GM23338 (cell line): ENCODE data around the gene CEACAM7.

Experiments used
- EZH2 ChIP-seq: fragments of 200-600 bp; sonication (generic); IDR thresholded peaks from one replicate; pipeline ENCODE4 v1.8.0; 2017; ENCODE audit warnings: antibody characterized with exemption, mild to moderate bottlenecking, low read depth; ENCODE audit not compliant: unreplicated experiment
- EZH2phosphoT487 ChIP-seq: fragments of 200-600 bp; sonication (generic); IDR thresholded peaks from one replicate; pipeline ENCODE4 v1.8.1; 2018; ENCODE audit warnings: antibody characterized with exemption; ENCODE audit not compliant: unreplicated experiment
- JUNB ChIP-seq: IDR thresholded peaks from one replicate; pipeline ENCODE4 v1.6.1; 2016; ENCODE audit warnings: antibody characterized with exemption; ENCODE audit not compliant: unreplicated experiment
- NANOG ChIP-seq: IDR thresholded peaks from 2 replicates; pipeline ENCODE4 v1.6.1; 2016; ENCODE audit warnings: antibody characterized with exemption, borderline replicate concordance
- POLR2AphosphoS5 ChIP-seq: IDR thresholded peaks from 2 replicates; pipeline ENCODE4 v1.6.1; 2016; ENCODE audit warnings: antibody characterized with exemption, low read depth
- STAT1 ChIP-seq: IDR thresholded peaks from one replicate; pipeline ENCODE4 v1.6.1; 2016; ENCODE audit warnings: antibody characterized with exemption; ENCODE audit not compliant: unreplicated experiment
- ZNF331 ChIP-seq: fragments of 250-450 bp; sonication (Bioruptor Pico); IDR thresholded peaks from 2 replicates; pipeline ENCODE4 v1.5.0; 2020; ENCODE audit warnings: low read depth, mild to moderate bottlenecking, moderate library complexity
- TF ChIP-seq, protein P1 (sequence below), 2 experiments: fragments of 200-600 bp in 1 of 2; sonication (generic) in 1 of 2; conservative IDR thresholded peaks; 2 replicates each; pipeline versions ENCODE4 v1.5.1 to v1.6.1; 2016 to 2017; ENCODE audit warnings: antibody characterized with exemption in 2 of 2, low read depth in 2 of 2, mild to moderate bottlenecking in 2 of 2, moderate library complexity in 1 of 2
- TF ChIP-seq, protein P2 (sequence below): IDR thresholded peaks from one replicate; pipeline ENCODE4 v1.6.1; 2018; ENCODE audit warnings: antibody characterized with exemption; ENCODE audit not compliant: unreplicated experiment

DNA sequence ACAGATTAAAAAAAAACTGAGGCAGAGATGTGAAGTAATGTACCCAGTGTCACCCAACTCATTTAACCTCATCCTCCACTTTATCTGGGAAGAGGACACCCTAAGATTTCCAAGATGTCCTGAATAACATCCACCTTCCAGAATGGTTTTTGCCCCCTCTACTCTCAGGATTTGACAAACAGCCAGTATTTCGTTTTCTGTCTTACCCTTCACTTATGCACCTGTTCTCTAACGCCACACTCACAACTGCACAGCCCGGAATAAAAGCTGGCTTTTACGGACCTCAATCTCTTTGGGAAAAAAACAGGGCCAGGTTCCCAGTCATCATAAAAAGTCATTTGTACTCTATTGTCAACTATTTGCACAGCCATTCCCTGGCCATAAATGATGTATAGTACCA is 46.1 kb upstream of the CEACAM7 start:
- TF ChIP-seq, protein P1, sequence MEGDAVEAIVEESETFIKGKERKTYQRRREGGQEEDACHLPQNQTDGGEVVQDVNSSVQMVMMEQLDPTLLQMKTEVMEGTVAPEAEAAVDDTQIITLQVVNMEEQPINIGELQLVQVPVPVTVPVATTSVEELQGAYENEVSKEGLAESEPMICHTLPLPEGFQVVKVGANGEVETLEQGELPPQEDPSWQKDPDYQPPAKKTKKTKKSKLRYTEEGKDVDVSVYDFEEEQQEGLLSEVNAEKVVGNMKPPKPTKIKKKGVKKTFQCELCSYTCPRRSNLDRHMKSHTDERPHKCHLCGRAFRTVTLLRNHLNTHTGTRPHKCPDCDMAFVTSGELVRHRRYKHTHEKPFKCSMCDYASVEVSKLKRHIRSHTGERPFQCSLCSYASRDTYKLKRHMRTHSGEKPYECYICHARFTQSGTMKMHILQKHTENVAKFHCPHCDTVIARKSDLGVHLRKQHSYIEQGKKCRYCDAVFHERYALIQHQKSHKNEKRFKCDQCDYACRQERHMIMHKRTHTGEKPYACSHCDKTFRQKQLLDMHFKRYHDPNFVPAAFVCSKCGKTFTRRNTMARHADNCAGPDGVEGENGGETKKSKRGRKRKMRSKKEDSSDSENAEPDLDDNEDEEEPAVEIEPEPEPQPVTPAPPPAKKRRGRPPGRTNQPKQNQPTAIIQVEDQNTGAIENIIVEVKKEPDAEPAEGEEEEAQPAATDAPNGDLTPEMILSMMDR (conservative IDR thresholded peaks at IDR 0.05; ENCODE audit: low read depth in 2 of 2) = no peak
- TF ChIP-seq EZH2phosphoT487 (no peak), EZH2 (no peak), JUNB (no peak), STAT1 (no peak), ZNF331 (CRISPR knock-in tag) (no peak), POLR2AphosphoS5 (no peak), NANOG (no peak)
- TF ChIP-seq, protein P2, sequence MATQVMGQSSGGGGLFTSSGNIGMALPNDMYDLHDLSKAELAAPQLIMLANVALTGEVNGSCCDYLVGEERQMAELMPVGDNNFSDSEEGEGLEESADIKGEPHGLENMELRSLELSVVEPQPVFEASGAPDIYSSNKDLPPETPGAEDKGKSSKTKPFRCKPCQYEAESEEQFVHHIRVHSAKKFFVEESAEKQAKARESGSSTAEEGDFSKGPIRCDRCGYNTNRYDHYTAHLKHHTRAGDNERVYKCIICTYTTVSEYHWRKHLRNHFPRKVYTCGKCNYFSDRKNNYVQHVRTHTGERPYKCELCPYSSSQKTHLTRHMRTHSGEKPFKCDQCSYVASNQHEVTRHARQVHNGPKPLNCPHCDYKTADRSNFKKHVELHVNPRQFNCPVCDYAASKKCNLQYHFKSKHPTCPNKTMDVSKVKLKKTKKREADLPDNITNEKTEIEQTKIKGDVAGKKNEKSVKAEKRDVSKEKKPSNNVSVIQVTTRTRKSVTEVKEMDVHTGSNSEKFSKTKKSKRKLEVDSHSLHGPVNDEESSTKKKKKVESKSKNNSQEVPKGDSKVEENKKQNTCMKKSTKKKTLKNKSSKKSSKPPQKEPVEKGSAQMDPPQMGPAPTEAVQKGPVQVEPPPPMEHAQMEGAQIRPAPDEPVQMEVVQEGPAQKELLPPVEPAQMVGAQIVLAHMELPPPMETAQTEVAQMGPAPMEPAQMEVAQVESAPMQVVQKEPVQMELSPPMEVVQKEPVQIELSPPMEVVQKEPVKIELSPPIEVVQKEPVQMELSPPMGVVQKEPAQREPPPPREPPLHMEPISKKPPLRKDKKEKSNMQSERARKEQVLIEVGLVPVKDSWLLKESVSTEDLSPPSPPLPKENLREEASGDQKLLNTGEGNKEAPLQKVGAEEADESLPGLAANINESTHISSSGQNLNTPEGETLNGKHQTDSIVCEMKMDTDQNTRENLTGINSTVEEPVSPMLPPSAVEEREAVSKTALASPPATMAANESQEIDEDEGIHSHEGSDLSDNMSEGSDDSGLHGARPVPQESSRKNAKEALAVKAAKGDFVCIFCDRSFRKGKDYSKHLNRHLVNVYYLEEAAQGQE = no peak
